Measurements from ENCODE around the gene ATXN7L3. TPM values are rescaled to one million over a fixed set of nuclear protein-coding genes. Genes with fewer than 3 reads are reported as not detected.
"Not testable (repeated sequence)": the region's sequence is repeated elsewhere in the genome, so short reads cannot be mapped to it uniquely, and the experiment has no call there.

The ATXN7L3 gene
- total RNA-seq, 2 experiments from 2014 or later = 106 to 122 TPM

DNA sequence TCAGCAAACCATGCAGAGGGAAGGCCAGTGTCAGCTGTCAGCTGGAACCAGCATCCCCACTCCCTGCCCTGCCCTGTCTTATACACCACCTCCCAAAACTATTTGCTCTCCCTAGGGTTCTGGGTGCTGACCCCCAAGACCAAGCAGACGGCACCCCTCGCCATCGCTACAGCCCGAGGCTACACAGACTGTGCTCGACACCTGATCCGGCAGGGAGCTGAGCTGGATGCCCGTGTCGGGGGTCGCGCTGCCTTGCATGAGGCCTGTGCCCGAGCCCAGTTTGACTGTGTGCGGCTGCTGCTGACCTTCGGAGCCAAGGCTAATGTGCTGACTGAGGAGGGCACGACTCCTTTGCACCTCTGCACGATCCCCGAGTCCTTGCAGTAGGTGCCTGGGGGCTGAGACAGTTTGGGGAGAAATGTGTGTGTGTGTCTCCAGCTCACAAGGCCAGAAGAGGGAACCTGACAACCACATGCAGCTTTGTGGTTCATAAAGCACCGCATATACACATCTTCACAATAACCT, 27.7 kb downstream of the ATXN7L3 start:
- no peaks in the 10 kb centered on the region for H3K9me3 Mint-ChIP-seq (ENCODE audit: low read depth)
- H3K4me3 Mint-ChIP-seq = no peak overlapping the region
- peaks cover 8% of the 10 kb centered on the region for H3K36me3 Mint-ChIP-seq
- H3K4me1 Mint-ChIP-seq = no peaks in the 10 kb centered on the region
- ATAC-seq (no peak), DNase-seq (no peak)
- no peak overlapping the region for H3K27ac Mint-ChIP-seq
- CTCF ChIA-PET = interaction anchor here (1.1 to 1.5 kb wide), 4 partner anchors 10 to 159 kb away, joined by 3 to 4 read pairs (median 3); no protein-coding TSS in a partner anchor
- H3K27me3 Mint-ChIP-seq = no peaks in the 10 kb centered on the region

DNA sequence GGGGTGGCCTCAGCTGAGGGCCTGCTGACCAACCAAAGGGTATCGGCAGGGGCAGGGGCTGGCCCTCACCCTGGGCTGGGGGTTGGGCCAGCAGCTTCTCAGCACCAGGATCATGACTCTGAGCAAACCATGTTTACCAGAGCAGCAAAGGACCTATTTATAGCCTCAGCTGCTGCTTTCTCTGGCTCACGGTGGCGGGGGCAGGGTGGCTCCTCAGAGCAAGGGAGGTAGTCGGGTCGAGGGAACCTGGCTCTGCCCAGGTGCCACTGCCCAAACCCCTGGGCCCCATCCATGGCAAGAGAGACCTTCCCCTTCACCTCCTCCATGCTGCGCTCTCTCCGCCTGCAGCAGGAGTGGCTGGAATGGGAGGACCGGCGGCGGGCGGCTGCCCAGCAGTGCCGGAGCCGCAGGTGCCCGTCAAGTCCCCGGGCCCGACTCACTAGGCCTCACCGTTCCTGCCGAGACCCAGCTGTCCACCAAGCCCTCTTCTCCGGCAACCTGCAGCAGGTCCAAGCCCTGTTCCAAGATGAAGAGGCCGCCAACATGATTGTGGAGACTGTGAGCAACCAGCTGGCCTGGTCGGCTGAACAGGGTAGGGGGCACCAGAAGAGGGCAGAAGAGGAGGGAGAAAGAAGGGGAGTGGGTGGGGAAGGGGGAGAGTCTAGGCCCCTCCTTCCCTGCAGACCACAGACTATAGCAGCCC, 29.0 kb downstream of the ATXN7L3 start, which contains the start of gene ASB16:
ASB16 (plus strand) TSS at position 206 of the 703 bp plus-strand sequence; CDS start at position 292, 86 bp downstream.
- Mint-ChIP-seq H3K36me3 (peaks cover 3% of the 10 kb centered on the region), H3K4me3 (no peak within 1 kb of the TSS), H3K27me3 (no peaks in the 10 kb centered on the region), H3K9me3 (ENCODE audit: low read depth) (no peaks in the 10 kb centered on the region), H3K4me1 (no peaks in the 10 kb centered on the region), H3K27ac (no peak within 1 kb of the TSS)
- CTCF ChIA-PET = interaction anchor here (0.8 to 0.9 kb wide), 2 partner anchors 22 to 227 kb away, joined by 3 read pairs; no protein-coding TSS in a partner anchor
- ATAC-seq = no peak
- no peak for DNase-seq

DNA sequence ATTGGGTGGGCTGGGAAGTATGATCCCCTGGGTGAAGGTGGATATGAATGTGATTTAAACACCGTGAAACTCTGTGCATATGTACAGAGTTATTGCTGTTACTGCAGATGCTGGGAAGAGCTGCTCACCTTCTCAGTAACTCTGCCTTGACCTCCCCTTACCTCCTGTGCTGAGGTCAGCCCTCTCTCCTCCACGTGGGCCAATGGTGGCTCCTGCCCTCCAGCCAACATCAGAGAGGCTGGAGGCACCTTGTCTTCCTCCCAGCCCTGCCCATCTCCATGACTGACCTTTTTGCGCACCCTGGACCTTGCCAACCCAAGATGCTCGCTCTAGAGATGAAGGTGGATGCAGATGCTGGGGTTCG, 29.6 kb downstream of the ATXN7L3 start:
- Mint-ChIP-seq H3K4me1 (no peaks in the 10 kb centered on the region), H3K9me3 (ENCODE audit: low read depth) (no peaks in the 10 kb centered on the region), H3K27ac (no peak overlapping the region), H3K36me3 (no peaks in the 10 kb centered on the region), H3K4me3 (no peak overlapping the region), H3K27me3 (no peaks in the 10 kb centered on the region)
- ATAC-seq = no peak
- CTCF ChIA-PET = interaction anchor here (0.8 to 1.3 kb wide), 3 partner anchors 14 to 23 kb away, joined by 3 to 4 read pairs (median 4); no protein-coding TSS in a partner anchor
- DNase-seq = no peak

DNA sequence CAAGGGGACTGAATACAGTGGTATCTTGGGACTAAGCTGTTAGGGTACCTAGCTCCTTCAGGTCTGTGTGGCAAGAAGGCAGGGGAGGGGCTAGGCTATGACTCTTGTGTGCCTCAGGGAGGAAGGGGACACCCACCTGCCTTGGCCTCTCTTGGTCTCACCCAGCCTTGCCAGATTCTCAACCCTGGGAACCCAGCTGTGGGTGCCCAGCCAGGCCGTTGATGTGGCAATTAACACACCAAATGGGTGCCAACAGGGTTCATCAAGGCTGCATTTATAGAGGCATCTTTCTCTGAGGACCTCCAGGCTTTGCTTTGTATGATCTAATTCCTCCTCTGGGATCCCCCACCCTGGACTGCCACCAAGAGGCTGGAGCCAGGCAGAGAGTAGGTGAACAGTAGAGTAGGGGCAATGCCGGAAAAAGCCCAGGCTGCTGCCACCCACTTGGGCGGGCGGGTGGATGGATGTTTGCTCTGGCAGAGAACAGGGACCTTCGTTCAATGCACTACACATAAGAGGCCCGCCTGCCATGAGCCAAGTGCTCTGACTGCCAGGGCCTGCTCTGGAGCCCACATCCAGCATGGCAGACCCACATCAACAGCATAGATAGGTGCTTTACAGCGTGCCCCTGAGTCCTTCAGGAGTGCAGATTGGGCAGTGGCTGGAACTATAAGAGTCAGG, 32.4 kb downstream of the ATXN7L3 start:
- no peaks in the 10 kb centered on the region for H3K9me3 Mint-ChIP-seq (ENCODE audit: low read depth)
- no peak overlapping the region for H3K4me3 Mint-ChIP-seq
- no peak overlapping the region for H3K27ac Mint-ChIP-seq
- CTCF ChIA-PET = interaction anchor here (0.9 to 2.5 kb wide), 9 partner anchors 9 to 289 kb away, joined by 3 to 18 read pairs (median 7); partner anchors contain the start of gene TMUB2
- DNase-seq = no peak
- H3K4me1 Mint-ChIP-seq = no peaks in the 10 kb centered on the region
- peaks cover under 1% of the 10 kb centered on the region for H3K36me3 Mint-ChIP-seq
- no peaks in the 10 kb centered on the region for H3K27me3 Mint-ChIP-seq
- no peak for ATAC-seq

DNA sequence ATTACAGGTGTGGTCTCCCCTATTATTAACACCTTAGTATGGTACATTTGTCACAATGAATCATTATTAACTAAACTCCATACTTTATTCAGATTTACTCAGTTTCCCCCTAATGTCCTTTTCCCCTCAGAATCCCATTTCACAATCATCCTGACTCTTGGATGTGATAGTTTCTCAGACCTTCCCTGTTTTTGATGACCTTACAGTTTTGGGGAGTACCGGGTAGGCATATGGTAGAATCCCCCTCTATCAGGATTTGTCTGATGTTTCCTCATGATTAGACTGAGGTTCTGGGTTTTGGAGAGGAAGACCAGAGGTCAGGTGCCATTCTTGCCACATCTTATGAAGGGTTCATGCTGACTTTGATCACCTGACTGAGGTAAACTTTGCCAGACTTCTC, 35.2 kb downstream of the ATXN7L3 start:
- peaks cover 5% of the 10 kb centered on the region for H3K36me3 Mint-ChIP-seq
- ATAC-seq (no peak), DNase-seq (no peak)
- H3K27ac Mint-ChIP-seq = no peak overlapping the region
- H3K9me3 Mint-ChIP-seq (ENCODE audit: low read depth) = no peaks in the 10 kb centered on the region
- no peak overlapping the region for H3K4me3 Mint-ChIP-seq
- no peaks in the 10 kb centered on the region for H3K27me3 Mint-ChIP-seq
- CTCF ChIA-PET = no interaction called here
- peaks cover 3% of the 10 kb centered on the region for H3K4me1 Mint-ChIP-seq

DNA sequence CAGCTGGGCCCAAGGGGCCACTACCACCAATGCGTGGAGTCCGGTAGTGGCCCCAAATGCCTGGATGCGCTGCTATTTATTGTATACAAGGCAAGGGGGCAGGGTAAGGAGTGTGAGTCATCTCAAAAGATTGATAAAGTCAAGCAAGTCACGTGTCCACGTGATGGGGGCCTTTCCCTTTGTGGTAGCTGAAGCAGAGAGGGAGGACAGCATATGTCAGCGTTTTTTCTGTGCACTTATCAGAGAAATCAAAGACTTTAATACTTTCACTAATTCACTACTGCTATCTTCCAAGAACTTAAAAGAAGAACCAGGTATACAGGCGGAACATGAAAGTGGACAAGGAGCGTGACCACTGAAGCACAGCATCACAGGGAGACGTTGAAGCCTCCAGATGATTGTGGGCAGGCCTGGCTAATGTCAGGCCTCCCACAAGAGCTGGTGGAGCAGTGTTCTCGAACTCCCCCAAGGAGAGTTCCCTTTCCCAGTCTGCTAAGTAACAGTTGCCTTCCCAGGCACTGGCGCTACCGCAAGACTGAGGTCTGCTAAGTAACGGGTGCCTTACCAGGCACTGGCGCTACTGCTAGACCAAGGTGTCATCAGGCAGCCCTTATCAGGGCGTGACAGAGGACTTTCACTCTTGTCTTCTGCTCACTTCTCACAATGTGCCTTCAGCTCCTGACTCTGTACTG, 40.0 kb downstream of the ATXN7L3 start:
- no peaks in the 10 kb centered on the region for H3K27me3 Mint-ChIP-seq
- peaks cover 23% of the 10 kb centered on the region for H3K36me3 Mint-ChIP-seq
- DNase-seq = peak; percentile 52
- CTCF ChIA-PET = interaction anchor here (2.7 kb wide), 1 partner anchor 8 kb away, joined by 10 read pairs; no protein-coding TSS in a partner anchor
- peaks cover 7% of the 10 kb centered on the region for H3K4me1 Mint-ChIP-seq
- no peaks in the 10 kb centered on the region for H3K9me3 Mint-ChIP-seq (ENCODE audit: low read depth)
- H3K4me3 Mint-ChIP-seq = no peak overlapping the region
- peak; percentile 30 for ATAC-seq
- H3K27ac Mint-ChIP-seq = no peak overlapping the region

DNA sequence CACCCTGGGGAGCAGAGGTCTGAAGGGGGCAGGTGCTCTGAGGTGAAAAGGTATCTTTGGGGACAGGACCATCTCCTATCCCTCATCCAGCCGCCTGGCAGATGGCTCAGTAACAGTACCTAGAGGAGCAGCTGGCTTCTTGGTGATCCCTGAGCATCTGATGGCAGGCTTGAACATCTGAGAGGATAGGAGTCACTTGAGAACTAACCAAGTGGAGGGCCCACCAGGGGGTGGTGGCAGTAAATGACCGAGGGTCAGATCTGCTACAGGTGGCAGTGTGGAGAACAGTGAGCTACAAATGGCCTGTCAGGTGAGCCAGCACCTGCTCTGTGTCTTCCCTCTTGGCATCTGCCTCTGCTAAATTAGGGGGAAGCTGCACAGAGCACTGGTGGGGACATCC, 44.2 kb downstream of the ATXN7L3 start:
- ATAC-seq (no peak), DNase-seq (no peak)
- Mint-ChIP-seq H3K36me3 (peaks cover 25% of the 10 kb centered on the region), H3K27ac (no peak overlapping the region), H3K4me1 (peaks cover 20% of the 10 kb centered on the region), H3K4me3 (no peak overlapping the region), H3K27me3 (no peaks in the 10 kb centered on the region), H3K9me3 (ENCODE audit: low read depth) (no peaks in the 10 kb centered on the region)
- CTCF ChIA-PET = interaction anchor here (0.6 to 2.1 kb wide), 5 partner anchors 14 to 222 kb away, joined by 3 to 4 read pairs (median 3); partner anchors contain the start of gene HROB

DNA sequence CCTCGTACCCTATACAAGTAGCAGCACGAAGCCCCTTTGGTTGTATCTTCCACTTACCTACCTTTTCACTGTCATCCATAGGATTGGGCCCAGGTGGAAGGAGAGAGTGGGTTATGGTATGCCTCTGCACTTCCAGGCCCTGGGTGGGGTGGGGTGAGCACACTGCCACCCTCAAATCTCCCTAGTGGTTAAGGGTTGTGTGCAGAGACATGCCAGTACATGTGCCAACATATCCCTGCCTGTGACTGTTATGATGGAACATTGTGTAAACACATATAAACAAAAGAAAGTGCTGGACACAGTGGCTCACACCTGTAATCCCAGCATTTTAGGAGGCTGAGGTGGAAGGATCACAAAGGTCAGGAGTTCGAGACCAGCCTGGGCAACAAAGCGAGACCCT, 46.8 kb downstream of the ATXN7L3 start:
- no peak for ATAC-seq

DNA sequence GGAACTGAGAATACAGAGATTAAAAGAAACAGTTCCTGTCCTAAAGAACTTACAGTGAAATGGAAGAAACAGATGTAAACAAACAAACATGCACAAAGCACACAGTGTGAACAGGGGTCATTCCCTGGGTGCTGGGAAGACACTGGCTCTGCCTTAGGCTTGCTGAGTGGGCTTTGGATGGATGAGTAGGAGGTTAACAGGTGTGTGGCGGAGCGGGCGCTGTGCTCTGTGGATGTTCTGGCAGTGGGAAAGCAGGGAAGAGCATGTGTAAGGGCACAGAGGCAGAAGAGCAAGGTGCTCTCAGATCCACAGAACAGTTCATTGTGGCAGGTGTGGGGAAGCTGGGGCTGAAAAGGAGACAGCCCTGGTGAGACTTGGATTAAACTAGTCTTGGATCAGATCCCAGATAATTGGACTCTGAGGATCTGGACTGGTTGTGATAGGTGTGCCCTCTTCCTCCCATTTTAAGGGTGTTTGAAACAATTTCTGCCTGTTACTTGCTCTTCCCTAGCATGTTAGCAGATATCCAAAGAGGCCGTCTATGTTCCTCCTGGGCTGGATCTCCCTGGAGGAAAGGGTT, 49.8 kb downstream of the ATXN7L3 start:
- Mint-ChIP-seq H3K27ac (no peak overlapping the region), H3K36me3 (peaks cover 31% of the 10 kb centered on the region), H3K4me3 (no peak overlapping the region), H3K9me3 (ENCODE audit: low read depth) (no peaks in the 10 kb centered on the region), H3K27me3 (no peaks in the 10 kb centered on the region), H3K4me1 (peaks cover 24% of the 10 kb centered on the region)
- DNase-seq (no peak), ATAC-seq (no peak)
- CTCF ChIA-PET = interaction anchor here (1.1 to 2.6 kb wide), 7 partner anchors 9 to 36 kb away, joined by 3 to 11 read pairs (median 5); partner anchors contain the start of genes HDAC5 and TMUB2

More for the DNA sequence above, 46.8 kb downstream of the ATXN7L3 start:
- peaks cover 27% of the 10 kb centered on the region for H3K36me3 Mint-ChIP-seq
- no peaks in the 10 kb centered on the region for H3K27me3 Mint-ChIP-seq
- DNase-seq = no peak
- no peaks in the 10 kb centered on the region for H3K9me3 Mint-ChIP-seq (ENCODE audit: low read depth)
- no peak overlapping the region for H3K4me3 Mint-ChIP-seq
- H3K27ac Mint-ChIP-seq = peak overlapping the region; percentile 27
- H3K4me1 Mint-ChIP-seq = peaks cover 17% of the 10 kb centered on the region
- CTCF ChIA-PET = no interaction called here

DNA sequence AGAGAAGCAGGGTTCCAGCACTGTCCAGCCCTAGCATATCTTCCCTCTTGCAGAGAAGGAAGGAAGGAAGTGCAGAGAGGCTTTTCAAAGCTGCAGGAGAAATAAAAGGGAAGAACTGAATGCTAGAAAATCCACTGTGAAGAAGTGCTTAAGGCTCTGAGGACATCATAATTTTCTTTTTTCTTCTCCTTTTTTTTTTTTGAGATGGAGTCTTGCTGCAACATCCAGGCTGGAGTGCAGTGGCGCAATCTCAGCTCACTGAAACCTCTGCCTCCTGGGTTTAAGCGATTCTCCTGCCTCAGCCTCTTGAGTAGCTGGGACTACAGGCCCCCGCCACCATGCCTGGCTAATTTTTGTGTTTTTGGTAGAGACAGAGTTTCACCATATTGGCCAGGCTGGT, 50.6 kb downstream of the ATXN7L3 start:
- not testable (repeated sequence) for ATAC-seq; DNase-seq; H3K4me3 Mint-ChIP-seq; H3K27me3 Mint-ChIP-seq; H3K9me3 Mint-ChIP-seq (ENCODE audit: low read depth); H3K27ac Mint-ChIP-seq
- Mint-ChIP-seq H3K36me3 (peaks cover 31% of the 10 kb centered on the region), H3K4me1 (peaks cover 24% of the 10 kb centered on the region)
- CTCF ChIA-PET = interaction anchor here (1.1 to 1.2 kb wide), 2 partner anchors 19 to 22 kb away, joined by 3 to 5 read pairs; partner anchors contain the start of gene ASB16

DNA sequence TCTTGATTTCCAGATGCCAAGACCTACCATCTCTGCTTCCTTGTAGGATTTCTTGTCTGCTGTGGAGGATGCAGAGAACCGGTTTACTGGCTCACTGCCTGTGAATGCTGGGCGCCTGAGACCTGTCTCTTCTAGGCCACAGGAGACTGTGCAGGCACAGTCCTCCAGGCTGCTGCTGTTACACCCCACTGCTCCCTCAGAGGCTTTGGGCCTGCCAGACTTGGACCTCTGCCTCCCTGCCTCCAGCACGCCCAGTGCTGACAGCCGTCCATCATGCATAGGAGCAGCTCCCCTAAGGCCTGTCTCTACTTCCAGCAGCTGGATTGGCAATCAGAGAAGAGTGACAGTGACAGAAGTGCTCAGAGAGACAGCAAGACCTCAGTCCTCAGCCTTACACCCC, 51.9 kb downstream of the ATXN7L3 start:
- Mint-ChIP-seq H3K27ac (no peak overlapping the region), H3K4me3 (no peak overlapping the region), H3K36me3 (peaks cover 29% of the 10 kb centered on the region), H3K9me3 (ENCODE audit: low read depth) (no peaks in the 10 kb centered on the region), H3K4me1 (peaks cover 24% of the 10 kb centered on the region), H3K27me3 (no peaks in the 10 kb centered on the region)
- CTCF ChIA-PET = interaction anchor here (1.1 to 1.2 kb wide), 2 partner anchors 23 to 24 kb away, joined by 3 to 5 read pairs; partner anchors contain the start of genes ASB16 and HDAC5
- ATAC-seq (no peak), DNase-seq (no peak)

DNA sequence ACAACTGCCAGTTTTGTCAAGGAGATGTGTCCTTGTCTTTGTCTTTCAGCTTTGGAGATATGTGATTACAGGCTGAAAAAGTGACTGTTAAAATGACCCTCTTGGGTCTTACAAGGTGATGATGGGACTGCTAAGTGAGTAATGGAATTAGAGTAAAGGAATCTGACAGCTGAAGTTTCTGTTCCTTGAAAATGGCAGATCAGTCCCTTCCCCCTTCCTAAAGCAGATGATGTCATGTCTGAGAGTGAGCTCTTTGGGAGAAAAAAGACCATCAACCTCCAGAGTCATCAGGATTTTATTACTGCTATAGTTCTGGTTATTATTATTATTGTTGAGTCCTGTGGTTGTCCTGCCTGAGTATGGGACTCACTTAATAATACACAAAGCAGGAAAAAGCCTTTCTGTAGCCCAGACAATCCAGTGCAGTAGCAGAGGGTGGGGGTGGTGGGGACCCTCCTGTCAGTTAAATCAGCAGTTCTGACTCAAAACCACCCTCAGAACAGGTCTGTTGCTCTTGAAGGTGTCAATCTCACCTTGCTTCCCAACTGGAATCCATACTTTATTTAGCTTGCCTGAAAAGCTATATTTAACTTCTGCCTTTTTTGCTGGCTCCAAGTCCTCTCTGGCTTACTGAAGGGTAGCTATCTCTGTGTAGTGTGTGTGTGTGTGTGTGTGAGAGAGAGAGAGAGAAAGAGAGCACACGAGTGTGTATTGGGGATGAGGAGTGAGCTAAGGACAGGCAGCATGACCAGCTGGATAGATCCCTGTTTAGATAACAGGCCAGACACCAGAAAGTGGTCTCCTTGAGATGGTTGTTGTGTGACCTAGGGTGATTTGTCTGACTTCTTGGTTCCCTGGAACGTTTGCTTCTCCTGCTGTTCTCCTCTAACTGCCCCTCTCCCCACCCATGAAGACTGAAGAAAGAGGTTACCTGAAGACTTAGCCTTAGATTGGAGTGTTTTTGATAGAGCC, 53.0 kb downstream of the ATXN7L3 start:
- Mint-ChIP-seq H3K27ac (peak overlapping the region; percentile 9), H3K4me3 (no peak overlapping the region), H3K4me1 (peaks cover 27% of the 10 kb centered on the region), H3K36me3 (peaks cover 23% of the 10 kb centered on the region), H3K9me3 (ENCODE audit: low read depth) (no peaks in the 10 kb centered on the region), H3K27me3 (no peaks in the 10 kb centered on the region)
- DNase-seq (no peak), ATAC-seq (no peak)
- CTCF ChIA-PET = interaction anchor here (1.6 to 2.1 kb wide), 2 partner anchors 23 kb away, joined by 4 to 5 read pairs; partner anchors contain the start of gene HDAC5
